Measurements from ENCODE around the gene FUCA2. TPM values are rescaled to one million over a fixed set of nuclear protein-coding genes. Genes with fewer than 3 reads are reported as not detected.

The FUCA2 gene
- total RNA-seq, 2 experiments from 2014 or later, result 20.2 to 23.7 TPM

- Mint-ChIP-seq H3K27ac (peak overlapping the region; percentile 25), H3K36me3 (peaks cover 5% of the 10 kb centered on the region), H3K4me1 (peaks cover 65% of the 10 kb centered on the region), H3K9me3 (ENCODE audit: low read depth) (no peaks in the 10 kb centered on the region), H3K27me3 (no peaks in the 10 kb centered on the region), H3K4me3 (no peak overlapping the region)
- ATAC-seq, result no peak
- CTCF ChIA-PET, result no interaction called here
- DNase-seq, result no peak
Measured at GRCh38 chr6:143544011-143544696, 32.6 kb upstream of the FUCA2 start.

- peaks cover 64% of the 10 kb centered on the region for H3K4me1 Mint-ChIP-seq
- CTCF ChIA-PET, result interaction anchor here (1.0 kb wide), 1 partner anchor 32 kb away, joined by 3 read pairs; no protein-coding TSS in a partner anchor
- ATAC-seq (no peak), DNase-seq (no peak)
- H3K9me3 Mint-ChIP-seq (ENCODE audit: low read depth), result no peaks in the 10 kb centered on the region
- no peaks in the 10 kb centered on the region for H3K27me3 Mint-ChIP-seq
- H3K4me3 Mint-ChIP-seq, result no peak overlapping the region
- H3K27ac Mint-ChIP-seq, result peak overlapping the region; percentile 4
- H3K36me3 Mint-ChIP-seq, result peaks cover 3% of the 10 kb centered on the region
Measured at GRCh38 chr6:143543435-143543834, 31.9 kb upstream of the FUCA2 start.

- ATAC-seq (no peak), DNase-seq (no peak)
- Mint-ChIP-seq H3K36me3 (peaks cover 3% of the 10 kb centered on the region), H3K4me1 (peaks cover 65% of the 10 kb centered on the region), H3K4me3 (no peak overlapping the region), H3K27me3 (no peaks in the 10 kb centered on the region), H3K27ac (no peak overlapping the region), H3K9me3 (ENCODE audit: low read depth) (no peaks in the 10 kb centered on the region)
- CTCF ChIA-PET, result interaction anchor here (1.0 to 1.2 kb wide), 2 partner anchors 22 to 32 kb away, joined by 3 read pairs; no protein-coding TSS in a partner anchor
Measured at GRCh38 chr6:143542888-143543287, 31.4 kb upstream of the FUCA2 start.

- Mint-ChIP-seq H3K27ac (peak overlapping the region; percentile 79), H3K27me3 (no peaks in the 10 kb centered on the region), H3K4me1 (peaks cover 58% of the 10 kb centered on the region), H3K9me3 (ENCODE audit: low read depth) (no peaks in the 10 kb centered on the region), H3K4me3 (no peak overlapping the region), H3K36me3 (no peaks in the 10 kb centered on the region)
- ATAC-seq (no peak), DNase-seq (no peak)
- CTCF ChIA-PET, result no interaction called here
Measured at GRCh38 chr6:143540192-143540591, 28.7 kb upstream of the FUCA2 start.

- Mint-ChIP-seq H3K4me1 (peaks cover 54% of the 10 kb centered on the region), H3K36me3 (no peaks in the 10 kb centered on the region), H3K27me3 (no peaks in the 10 kb centered on the region), H3K4me3 (peak overlapping the region; percentile 82), H3K27ac (peak overlapping the region; percentile 79), H3K9me3 (ENCODE audit: low read depth) (no peaks in the 10 kb centered on the region)
- CTCF ChIA-PET, result interaction anchor here (1.0 kb wide), 1 partner anchor 12 kb away, joined by 3 read pairs; no protein-coding TSS in a partner anchor
- ATAC-seq, result no peak
- DNase-seq, result no peak
Measured at GRCh38 chr6:143539734-143540133, 28.2 kb upstream of the FUCA2 start.

- CTCF ChIA-PET, result interaction anchor here (1.0 to 1.8 kb wide), 2 partner anchors 13 to 28 kb away, joined by 3 to 5 read pairs; no protein-coding TSS in a partner anchor
- Mint-ChIP-seq H3K27me3 (no peaks in the 10 kb centered on the region), H3K9me3 (ENCODE audit: low read depth) (no peaks in the 10 kb centered on the region), H3K27ac (peak overlapping the region; percentile 79), H3K4me3 (peak overlapping the region; percentile 82), H3K4me1 (peaks cover 49% of the 10 kb centered on the region), H3K36me3 (no peaks in the 10 kb centered on the region)
- DNase-seq (no peak), ATAC-seq (no peak)
Measured at GRCh38 chr6:143539106-143539505, 27.6 kb upstream of the FUCA2 start.

- no peak for DNase-seq
- no peaks in the 10 kb centered on the region for H3K27me3 Mint-ChIP-seq
- no peaks in the 10 kb centered on the region for H3K9me3 Mint-ChIP-seq (ENCODE audit: low read depth)
- H3K4me1 Mint-ChIP-seq, result peaks cover 44% of the 10 kb centered on the region
- H3K27ac Mint-ChIP-seq, result peak overlapping the region; percentile 79
- H3K4me3 Mint-ChIP-seq, result peak overlapping the region; percentile 82
- CTCF ChIA-PET, result interaction anchor here (1.3 to 2.0 kb wide), 4 partner anchors 18 to 37 kb away, joined by 4 to 15 read pairs (median 5); partner anchors contain the start of gene FUCA2
- no peak for ATAC-seq
- no peaks in the 10 kb centered on the region for H3K36me3 Mint-ChIP-seq
Measured at GRCh38 chr6:143538374-143538773, 26.9 kb upstream of the FUCA2 start.

- no peaks in the 10 kb centered on the region for H3K9me3 Mint-ChIP-seq (ENCODE audit: low read depth)
- DNase-seq (peak; percentile 73), ATAC-seq (peak; percentile 75)
- no peaks in the 10 kb centered on the region for H3K36me3 Mint-ChIP-seq
- no peaks in the 10 kb centered on the region for H3K27me3 Mint-ChIP-seq
- H3K4me1 Mint-ChIP-seq, result peaks cover 35% of the 10 kb centered on the region
- H3K27ac Mint-ChIP-seq, result peak overlapping the region; percentile 79
- CTCF ChIA-PET, result interaction anchor here (0.9 to 2.0 kb wide), 8 partner anchors 8 to 110 kb away, joined by 3 to 15 read pairs (median 4); partner anchors contain the start of gene FUCA2
- peak overlapping the region; percentile 82 for H3K4me3 Mint-ChIP-seq
Measured at GRCh38 chr6:143536866-143537691, 25.6 kb upstream of the FUCA2 start.

GRCh38 chr6:143536461-143536865, 24.9 kb upstream of the FUCA2 start:
- Mint-ChIP-seq H3K4me1 (peaks cover 34% of the 10 kb centered on the region), H3K9me3 (ENCODE audit: low read depth) (no peaks in the 10 kb centered on the region), H3K36me3 (no peaks in the 10 kb centered on the region), H3K27ac (peak overlapping the region; percentile 70), H3K4me3 (peak overlapping the region; percentile 65), H3K27me3 (no peaks in the 10 kb centered on the region)
- DNase-seq (peak; percentile 69), ATAC-seq (peak; percentile 72)
- CTCF ChIA-PET, result interaction anchor here (0.9 to 1.9 kb wide), 4 partner anchors 13 to 109 kb away, joined by 3 to 7 read pairs (median 4); partner anchors contain the start of gene FUCA2

- Mint-ChIP-seq H3K27ac (no peak overlapping the region), H3K36me3 (no peaks in the 10 kb centered on the region), H3K9me3 (ENCODE audit: low read depth) (no peaks in the 10 kb centered on the region), H3K27me3 (no peaks in the 10 kb centered on the region), H3K4me3 (no peak overlapping the region), H3K4me1 (peaks cover 27% of the 10 kb centered on the region)
- DNase-seq, result no peak
- CTCF ChIA-PET, result interaction anchor here (1.9 kb wide), 1 partner anchor 22 kb away, joined by 7 read pairs; no protein-coding TSS in a partner anchor
- ATAC-seq, result no peak
Measured at GRCh38 chr6:143535189-143535614, 23.7 kb upstream of the FUCA2 start.

GRCh38 chr6:143531720-143532499, 20.4 kb upstream of the FUCA2 start:
- Mint-ChIP-seq H3K9me3 (ENCODE audit: low read depth) (no peaks in the 10 kb centered on the region), H3K4me1 (peaks cover 13% of the 10 kb centered on the region), H3K27me3 (no peaks in the 10 kb centered on the region), H3K36me3 (peaks cover 1% of the 10 kb centered on the region), H3K27ac (no peak overlapping the region), H3K4me3 (no peak overlapping the region)
- ATAC-seq, result no peak
- DNase-seq, result no peak
- CTCF ChIA-PET, result interaction anchor here (1.3 to 5.2 kb wide), 2 partner anchors 11 to 19 kb away, joined by 4 to 18 read pairs; partner anchors contain the start of gene FUCA2

- DNase-seq (no peak), ATAC-seq (peak; percentile 27)
- Mint-ChIP-seq H3K9me3 (ENCODE audit: low read depth) (no peaks in the 10 kb centered on the region), H3K27me3 (no peaks in the 10 kb centered on the region), H3K27ac (no peak overlapping the region), H3K4me1 (peaks cover 7% of the 10 kb centered on the region), H3K4me3 (no peak overlapping the region), H3K36me3 (peaks cover 1% of the 10 kb centered on the region)
- CTCF ChIA-PET, result interaction anchor here (0.7 to 5.2 kb wide), 4 partner anchors 8 to 623 kb away, joined by 3 to 18 read pairs (median 3); partner anchors contain the start of gene FUCA2
Measured at GRCh38 chr6:143529095-143529494, 17.6 kb upstream of the FUCA2 start.

Measured in activated CD8-positive, alpha-beta memory T cell treated with anti-CD3 and anti-CD28 coated beads, Interleukin-2, amount 10 ng/mL, durations not matched to agents 7 days and 5 days (primary cell).